NCI-H1092 (cell line): ENCODE results near the gene CYTH4.

Experiments
- DNase-seq: peaks from one replicate; lab custom pipeline; 2025; lab: John Stamatoyannopoulos, UW

CYTH4 gene

GRCh38 chr22:37270928-37271650 is 11.2 kb upstream of the CYTH4 start:
- no peak for DNase-seq

- no peak for DNase-seq
Observed at GRCh38 chr22:37273126-37273845, 9.0 kb upstream of the CYTH4 start.

GRCh38 chr22:37273846-37274225 is 8.5 kb upstream of the CYTH4 start:
- no peak for DNase-seq

GRCh38 chr22:37274380-37274862 is 7.9 kb upstream of the CYTH4 start:
- DNase-seq = no peak

GRCh38 chr22:37275134-37275533 is 7.2 kb upstream of the CYTH4 start:
- DNase-seq = no peak

GRCh38 chr22:37275622-37276021 is 6.7 kb upstream of the CYTH4 start:
- no peak for DNase-seq

GRCh38 chr22:37276776-37277175 is 5.5 kb upstream of the CYTH4 start:
- no peak for DNase-seq

GRCh38 chr22:37277384-37277783 is 4.9 kb upstream of the CYTH4 start:
- no peak for DNase-seq

- no peak for DNase-seq
Observed at GRCh38 chr22:37278261-37278660, 4.0 kb upstream of the CYTH4 start.

- DNase-seq = no peak
Observed at GRCh38 chr22:37279331-37280181, 2.8 kb upstream of the CYTH4 start.

- no peak for DNase-seq
Observed at GRCh38 chr22:37280718-37281117, 1.6 kb upstream of the CYTH4 start.

- no peak for DNase-seq
Observed at GRCh38 chr22:37281195-37281594, 1.1 kb upstream of the CYTH4 start.

GRCh38 chr22:37281646-37282384 is 493 bp upstream of the CYTH4 start:
- no peak for DNase-seq

GRCh38 chr22:37283393-37283937 is 1.2 kb downstream of the CYTH4 start:
- no peak for DNase-seq

- DNase-seq = no peak
Observed at GRCh38 chr22:37284126-37284804, 2.0 kb downstream of the CYTH4 start.

GRCh38 chr22:37284805-37285355 is 2.6 kb downstream of the CYTH4 start:
- no peak for DNase-seq

GRCh38 chr22:37285937-37286336 is 3.6 kb downstream of the CYTH4 start:
- DNase-seq = no peak

- no peak for DNase-seq
Observed at GRCh38 chr22:37287550-37287951, 5.2 kb downstream of the CYTH4 start.

- no peak for DNase-seq
Observed at GRCh38 chr22:37288521-37288920, 6.2 kb downstream of the CYTH4 start.

- no peak for DNase-seq
Observed at GRCh38 chr22:37289156-37289735, 6.9 kb downstream of the CYTH4 start.
